Gastroesophageal sphincter (tissue), 3 donors: Measurements from ENCODE around the gene MYCBPAP.

ENCODE experiments used
- EP300 ChIP-seq: sonication (generic); formaldehyde crosslinking; IDR thresholded peaks from one replicate; pipeline ENCODE4 v1.6.1; 2017; ENCODE audit warnings: antibody characterized with exemption, mild to moderate bottlenecking
- POLR2A ChIP-seq, 2 donors: fragments of 450-650 bp; IDR thresholded peaks; one replicate each; pipeline ENCODE4 v1.6.1; 2017; ENCODE audit warnings: antibody characterized with exemption in 2 of 2, mild to moderate bottlenecking in 2 of 2, moderate library complexity in 1 of 2
- POLR2AphosphoS5 ChIP-seq: sonication (generic); formaldehyde crosslinking; IDR thresholded peaks from one replicate; pipeline ENCODE4 v1.6.1; 2017; ENCODE audit warnings: antibody characterized with exemption
- TF ChIP-seq, protein P1 (sequence below), 4 experiments: fragments of 200-600 bp in 2 of 4; fragments of 450-650 bp in 2 of 4; sonication (generic) in 1 of 4; IDR thresholded peaks; one replicate each; pipeline ENCODE4 v1.5.1; 2017 to 2019; ENCODE audit warnings: antibody characterized with exemption in 4 of 4, mild to moderate bottlenecking in 2 of 4, moderate library complexity in 2 of 4

DNA sequence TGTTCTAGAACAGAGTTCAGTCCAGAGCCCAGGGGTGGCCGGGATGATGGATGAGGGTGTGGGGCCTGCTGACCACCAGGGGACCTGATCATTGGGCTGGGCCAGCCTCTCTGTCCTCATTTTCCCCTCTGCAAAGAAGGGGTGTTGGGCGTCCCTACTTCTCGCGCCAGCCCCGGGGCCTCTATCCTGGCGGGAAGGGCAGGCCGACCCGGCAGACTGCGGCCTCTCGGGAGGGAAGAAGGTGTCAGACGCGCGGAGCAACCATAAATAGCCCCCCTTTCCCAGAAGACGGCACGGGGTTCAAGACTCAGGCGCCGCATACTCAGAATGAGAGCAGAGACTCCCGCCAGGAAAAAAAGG lies 50.3 kb downstream of the MYCBPAP start:
- TF ChIP-seq, protein P1, sequence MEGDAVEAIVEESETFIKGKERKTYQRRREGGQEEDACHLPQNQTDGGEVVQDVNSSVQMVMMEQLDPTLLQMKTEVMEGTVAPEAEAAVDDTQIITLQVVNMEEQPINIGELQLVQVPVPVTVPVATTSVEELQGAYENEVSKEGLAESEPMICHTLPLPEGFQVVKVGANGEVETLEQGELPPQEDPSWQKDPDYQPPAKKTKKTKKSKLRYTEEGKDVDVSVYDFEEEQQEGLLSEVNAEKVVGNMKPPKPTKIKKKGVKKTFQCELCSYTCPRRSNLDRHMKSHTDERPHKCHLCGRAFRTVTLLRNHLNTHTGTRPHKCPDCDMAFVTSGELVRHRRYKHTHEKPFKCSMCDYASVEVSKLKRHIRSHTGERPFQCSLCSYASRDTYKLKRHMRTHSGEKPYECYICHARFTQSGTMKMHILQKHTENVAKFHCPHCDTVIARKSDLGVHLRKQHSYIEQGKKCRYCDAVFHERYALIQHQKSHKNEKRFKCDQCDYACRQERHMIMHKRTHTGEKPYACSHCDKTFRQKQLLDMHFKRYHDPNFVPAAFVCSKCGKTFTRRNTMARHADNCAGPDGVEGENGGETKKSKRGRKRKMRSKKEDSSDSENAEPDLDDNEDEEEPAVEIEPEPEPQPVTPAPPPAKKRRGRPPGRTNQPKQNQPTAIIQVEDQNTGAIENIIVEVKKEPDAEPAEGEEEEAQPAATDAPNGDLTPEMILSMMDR (IDR thresholded peaks at IDR 0.05) = no peak
- TF ChIP-seq POLR2AphosphoS5 (no peak), POLR2A (IDR thresholded peaks at IDR 0.05) (no peak), EP300 (no peak)
